HG03280 (cell line): ENCODE results near the gene EZH1.
"Not testable (repeated sequence)": the region's sequence is repeated elsewhere in the genome, so short reads cannot be mapped to it uniquely, and the experiment has no call there.

Source experiments
- ATAC-seq: cut with Tn5 transposase; IDR thresholded peaks from one replicate; pipeline ENCODE4 v1.9.1; 2021; ENCODE audit warnings: mild to moderate bottlenecking, moderate library complexity; ENCODE audit not compliant: unreplicated experiment

EZH1 gene

GRCh38 chr17:42773290-42774035 is 28.6 kb upstream of the EZH1 start, which contains the start of gene VPS25:
TSS of gene VPS25 (plus strand) at chr17:42773449. CDS start at chr17:42773476, 27 bp downstream.
- ATAC-seq: no peak

GRCh38 chr17:42772945-42773289 is 28.1 kb upstream of the EZH1 start:
- ATAC-seq: no peak

GRCh38 chr17:42769964-42770363 is 25.1 kb upstream of the EZH1 start:
- not testable (repeated sequence) for ATAC-seq

GRCh38 chr17:42768006-42768405 is 23.2 kb upstream of the EZH1 start:
- ATAC-seq: not testable (repeated sequence)

- no peak for ATAC-seq
Observed at GRCh38 chr17:42767512-42767911, 22.7 kb upstream of the EZH1 start.

GRCh38 chr17:42766124-42766523 is 21.3 kb upstream of the EZH1 start:
- ATAC-seq: no peak

- no peak for ATAC-seq
Observed at GRCh38 chr17:42761638-42762037, 16.8 kb upstream of the EZH1 start.

GRCh38 chr17:42760652-42761581 is 16.1 kb upstream of the EZH1 start, which contains the start of gene RAMP2:
TSS of gene RAMP2 (plus strand) at chr17:42761227. CDS start at chr17:42761262, 35 bp downstream.
- no peak for ATAC-seq

GRCh38 chr17:42759982-42760651 is 15.3 kb upstream of the EZH1 start:
- no peak for ATAC-seq

GRCh38 chr17:42754782-42755181 is 9.9 kb upstream of the EZH1 start:
- ATAC-seq: no peak

- no peak for ATAC-seq
Observed at GRCh38 chr17:42751628-42752027, 6.8 kb upstream of the EZH1 start.

GRCh38 chr17:42750739-42751344 is 6.0 kb upstream of the EZH1 start:
- ATAC-seq: no peak

- no peak for ATAC-seq
Observed at GRCh38 chr17:42748908-42749798, 4.3 kb upstream of the EZH1 start.

- no peak for ATAC-seq
Observed at GRCh38 chr17:42748202-42748907, 3.5 kb upstream of the EZH1 start.

- peak; percentile 40 for ATAC-seq
Observed at GRCh38 chr17:42744283-42744805, 496 bp downstream of the EZH1 start.

GRCh38 chr17:42743595-42744282 is 1.1 kb downstream of the EZH1 start:
- no peak for ATAC-seq

GRCh38 chr17:42742916-42743315 is 1.9 kb downstream of the EZH1 start:
- ATAC-seq: not testable (repeated sequence)

GRCh38 chr17:42740699-42741098 is 4.1 kb downstream of the EZH1 start:
- no peak for ATAC-seq
